Neural progenitor cell (in vitro differentiated cells): Measurements from ENCODE around the gene PRIMPOL. TPM values are rescaled to one million over a fixed set of nuclear protein-coding genes. Genes with fewer than 3 reads are reported as not detected.

ENCODE experiments used
- DNase-seq: peaks from one replicate; pipeline ENCODE4 v3.0.0-alpha.2; 2016; ENCODE audit warnings: low spot score
- H2AFZ ChIP-seq: fragments of 200-600 bp; sonication (generic); replicated peaks from 2 replicates; pipeline ENCODE4 v1.6.1; 2016; ENCODE audit warnings: antibody characterized with exemption
- H3F3A ChIP-seq: fragments of 200-600 bp; sonication (generic); 2 replicates; pipeline ENCODE4 v1.6.1; 2016; ENCODE audit warnings: antibody characterized with exemption, low read depth
- H3K27ac ChIP-seq: fragments of 200-600 bp; sonication (generic); 2 replicates; pipeline ENCODE4 v1.5.1; 2016; ENCODE audit warnings: mild to moderate bottlenecking
- H3K27me3 ChIP-seq: fragments of 200-600 bp; sonication (generic); 2 replicates; pipeline ENCODE4 v1.6.1; 2016; ENCODE audit warnings: mild to moderate bottlenecking, moderate library complexity
- H3K36me3 ChIP-seq: fragments of 200-600 bp; sonication (generic); 2 replicates; pipeline ENCODE4 v1.5.1; 2016
- H3K4me1 ChIP-seq: fragments of 200-600 bp; sonication (generic); 2 replicates; pipeline ENCODE4 v1.6.1; 2016; ENCODE audit warnings: mixed run types
- H3K4me2 ChIP-seq: fragments of 200-600 bp; sonication (generic); 2 replicates; pipeline ENCODE4 v1.6.1; 2016
- H3K4me3 ChIP-seq: fragments of 200-600 bp; sonication (generic); 2 replicates; pipeline ENCODE4 v1.5.1; 2016
- H3K79me2 ChIP-seq: fragments of 200-600 bp; sonication (generic); 2 replicates; pipeline ENCODE4 v1.6.1; 2016; ENCODE audit warnings: low read depth
- H3K9ac ChIP-seq: fragments of 200-600 bp; sonication (generic); 2 replicates; pipeline ENCODE4 v1.6.1; 2016
- H3K9me3 ChIP-seq: fragments of 200-600 bp; sonication (generic); 2 replicates; pipeline ENCODE4 v1.5.1; 2016; ENCODE audit warnings: low read depth
- H4K20me1 ChIP-seq: fragments of 200-600 bp; sonication (generic); 2 replicates; pipeline ENCODE4 v1.6.1; 2016; ENCODE audit warnings: low read depth
- H3K27ac Mint-ChIP-seq: 3 replicates; pipeline ENCODE4 v1.8.0; 2021; ENCODE audit warnings: mixed read lengths
- H3K27me3 Mint-ChIP-seq: 2 replicates; pipeline ENCODE4 v1.8.0; 2022; ENCODE audit warnings: low read depth, mild to moderate bottlenecking, inconsistent platforms, moderate library complexity, mixed read lengths; ENCODE audit not compliant: insufficient read depth
- H3K36me3 Mint-ChIP-seq: 3 replicates; pipeline ENCODE4 v1.8.0; 2021; ENCODE audit warnings: mixed read lengths
- H3K4me1 Mint-ChIP-seq: 3 replicates; pipeline ENCODE4 v1.8.0; 2021; ENCODE audit warnings: mixed read lengths
- H3K4me3 Mint-ChIP-seq: 3 replicates; pipeline ENCODE4 v1.8.0; 2021; ENCODE audit warnings: mild to moderate bottlenecking, moderate library complexity, mixed read lengths
- H3K9me3 Mint-ChIP-seq: 3 replicates; pipeline ENCODE4 v1.8.0; 2020; ENCODE audit warnings: mixed read lengths
- CTCF ChIP-seq: fragments of 200-600 bp; sonication (generic); IDR thresholded peaks from 2 replicates; pipeline ENCODE4 v1.5.1; 2017; ENCODE audit warnings: antibody characterized with exemption, mild to moderate bottlenecking
- EZH2 ChIP-seq: fragments of 200-600 bp; sonication (generic); IDR thresholded peaks from 2 replicates; pipeline ENCODE4 v1.6.1; 2017; ENCODE audit warnings: antibody characterized with exemption, mild to moderate bottlenecking, moderate library complexity
- EZH2phosphoT487 ChIP-seq: fragments of 200-600 bp; sonication (generic); IDR thresholded peaks from 2 replicates; pipeline ENCODE4 v1.6.1; 2017; ENCODE audit warnings: antibody characterized with exemption
- total RNA-seq: library from RNA; depleted of rRNA; stranded (reverse); fragments of >200 nt; gene quantifications from 2 replicates; pipeline ENCODE4 v1.2.3, GENCODE V29; 2015; ENCODE audit warnings: low replicate concordance

Gene PRIMPOL
- total RNA-seq, 1 donor from 2014 or later: 46.6 TPM

- H4K20me1 ChIP-seq: no peaks in the 10 kb centered on the region
- H3K4me3 Mint-ChIP-seq: no peak overlapping the region
- peaks cover 1% of the 10 kb centered on the region for H3K27me3 Mint-ChIP-seq
- no peak overlapping the region for H3K27ac ChIP-seq
- H3K9me3 ChIP-seq: no peaks in the 10 kb centered on the region
- DNase-seq: no peak
- H3K4me3 ChIP-seq: no peak overlapping the region
- H3K4me2 ChIP-seq: no peak overlapping the region
- H3K9me3 Mint-ChIP-seq: no peaks in the 10 kb centered on the region
- no peaks in the 10 kb centered on the region for H3K4me1 Mint-ChIP-seq
- TF ChIP-seq EZH2phosphoT487 (no peak), EZH2 (no peak), CTCF (no peak)
- no peaks in the 10 kb centered on the region for H3K27me3 ChIP-seq
- H3K36me3 ChIP-seq: peaks cover 9% of the 10 kb centered on the region
- no peak overlapping the region for H3K27ac Mint-ChIP-seq
- no peaks in the 10 kb centered on the region for H3K79me2 ChIP-seq
- H3K9ac ChIP-seq: no peak overlapping the region
- peaks cover 48% of the 10 kb centered on the region for H3F3A ChIP-seq
- H2AFZ ChIP-seq: no peak overlapping the region
- H3K36me3 Mint-ChIP-seq: peaks cover 26% of the 10 kb centered on the region
- no peaks in the 10 kb centered on the region for H3K4me1 ChIP-seq
Observed at GRCh38 chr4:184694412-184694956, 44.9 kb downstream of the PRIMPOL start.

- Mint-ChIP-seq H3K9me3 (no peaks in the 10 kb centered on the region), H3K27ac (no peak overlapping the region), H3K4me1 (no peaks in the 10 kb centered on the region), H3K27me3 (no peaks in the 10 kb centered on the region), H3K4me3 (no peak overlapping the region), H3K36me3 (peaks cover 27% of the 10 kb centered on the region)
- Histone ChIP-seq H3K9ac (no peak overlapping the region), H3K4me2 (no peak overlapping the region), H3K36me3 (peaks cover 9% of the 10 kb centered on the region), H3K27me3 (no peaks in the 10 kb centered on the region), H3K79me2 (no peaks in the 10 kb centered on the region), H3K4me1 (no peaks in the 10 kb centered on the region), H2AFZ (no peak overlapping the region), H3F3A (peaks cover 48% of the 10 kb centered on the region), H3K27ac (peak overlapping the region; percentile 22), H4K20me1 (no peaks in the 10 kb centered on the region), H3K9me3 (no peaks in the 10 kb centered on the region), H3K4me3 (no peak overlapping the region)
- TF ChIP-seq EZH2: no peak
- no peak for TF ChIP-seq CTCF
- TF ChIP-seq EZH2phosphoT487: no peak
- DNase-seq: no peak
Observed at GRCh38 chr4:184695178-184695896, 45.8 kb downstream of the PRIMPOL start.

GRCh38 chr4:184697956-184698355 is 48.4 kb downstream of the PRIMPOL start:
- Histone ChIP-seq H3K79me2 (no peaks in the 10 kb centered on the region), H3K9me3 (no peaks in the 10 kb centered on the region), H4K20me1 (no peaks in the 10 kb centered on the region), H3F3A (peaks cover 31% of the 10 kb centered on the region), H3K36me3 (peaks cover 13% of the 10 kb centered on the region), H3K4me1 (no peaks in the 10 kb centered on the region), H3K27ac (no peak overlapping the region), H3K9ac (no peak overlapping the region), H3K4me3 (no peak overlapping the region), H3K27me3 (no peaks in the 10 kb centered on the region), H3K4me2 (no peak overlapping the region), H2AFZ (no peak overlapping the region)
- H3K36me3 Mint-ChIP-seq: peaks cover 26% of the 10 kb centered on the region
- H3K4me3 Mint-ChIP-seq: no peak overlapping the region
- H3K4me1 Mint-ChIP-seq: no peaks in the 10 kb centered on the region
- H3K27me3 Mint-ChIP-seq: no peaks in the 10 kb centered on the region
- TF ChIP-seq EZH2 (no peak), EZH2phosphoT487 (no peak)
- no peak overlapping the region for H3K27ac Mint-ChIP-seq
- H3K9me3 Mint-ChIP-seq: no peaks in the 10 kb centered on the region
- DNase-seq: no peak

GRCh38 chr4:184699941-184700340 is 50.4 kb downstream of the PRIMPOL start:
- Mint-ChIP-seq H3K9me3 (no peaks in the 10 kb centered on the region), H3K4me1 (no peaks in the 10 kb centered on the region), H3K27ac (no peak overlapping the region), H3K36me3 (peaks cover 21% of the 10 kb centered on the region), H3K27me3 (no peaks in the 10 kb centered on the region), H3K4me3 (no peak overlapping the region)
- TF ChIP-seq CTCF (no peak), EZH2phosphoT487 (no peak), EZH2 (no peak)
- H3F3A ChIP-seq: peaks cover 14% of the 10 kb centered on the region
- no peaks in the 10 kb centered on the region for H3K27me3 ChIP-seq
- no peak overlapping the region for H3K27ac ChIP-seq
- H4K20me1 ChIP-seq: no peaks in the 10 kb centered on the region
- H3K4me1 ChIP-seq: no peaks in the 10 kb centered on the region
- H3K79me2 ChIP-seq: peaks cover 10% of the 10 kb centered on the region
- H2AFZ ChIP-seq: no peak overlapping the region
- no peak for DNase-seq
- no peaks in the 10 kb centered on the region for H3K9me3 ChIP-seq
- no peak overlapping the region for H3K4me2 ChIP-seq
- H3K36me3 ChIP-seq: peaks cover 21% of the 10 kb centered on the region
- H3K9ac ChIP-seq: no peak overlapping the region
- no peak overlapping the region for H3K4me3 ChIP-seq
